Lower lobe of right lung (tissue), 2 donors: Measurements from ENCODE around the gene FLAD1. TPM values are rescaled to one million over a fixed set of nuclear protein-coding genes. Genes with fewer than 3 reads are reported as not detected.

Source experiments
- ATAC-seq, 2 donors: fragments of 200-7000 bp; cut with Tn5 transposase; one replicate each; pipeline ENCODE4 v1.9.1; 2020 to 2022; ENCODE audit warnings: mild to moderate bottlenecking in 2 of 2, moderate library complexity in 2 of 2
- DNase-seq: peaks from one replicate; pipeline ENCODE4 v3.0.0-alpha.2; 2020
- H3K27ac ChIP-seq: fragments of 200-600 bp; one replicate; pipeline ENCODE4 v1.8.0; 2022
- H3K27me3 ChIP-seq: fragments of 200-600 bp; one replicate; pipeline ENCODE4 v1.8.0; 2022; ENCODE audit warnings: low read depth
- H3K36me3 ChIP-seq: fragments of 200-600 bp; one replicate; pipeline ENCODE4 v1.8.0; 2022; ENCODE audit warnings: mild to moderate bottlenecking
- H3K4me1 ChIP-seq: fragments of 200-600 bp; one replicate; pipeline ENCODE4 v1.8.0; 2022
- H3K4me3 ChIP-seq: fragments of 200-600 bp; one replicate; pipeline ENCODE4 v1.8.0; 2022; ENCODE audit warnings: mild to moderate bottlenecking
- H3K9me3 ChIP-seq: fragments of 200-600 bp; one replicate; pipeline ENCODE4 v1.8.0; 2022
- intact Hi-C: fragments of 100-400 bp; cut with DNase I; formaldehyde crosslinking; loops from one replicate; pipeline ENCODE4 v1.11.0; 2022
- total RNA-seq: library from RNA; stranded (reverse); fragmentation: NEBNext Ultra II Directional; extraction: Animal tissue kit (Norgen Biotek cat#: 25700); gene quantifications from one replicate; pipeline ENCODE4 v1.2.1, GENCODE V29; 2021
- TF ChIP-seq, protein P1 (sequence below): fragments of 200-600 bp; IDR thresholded peaks from one replicate; pipeline ENCODE4 v1.8.0; 2022; ENCODE audit warnings: antibody characterized with exemption, mild to moderate bottlenecking
- donor health status: DM: no; HTN: yes; CAD: no; lungs with severe emphysema.

FLAD1 gene
- total RNA-seq, 1 donor from 2014 or later, result 31.9 TPM

GRCh38 chr1:155033524-155033923, 50.4 kb downstream of the FLAD1 start, which contains the start of the genes DCST1 and DCST2:
DCST1 (plus strand) TSS chr1:155033824; CDS start chr1:155034037, 213 bp downstream.
DCST2 (minus strand) TSS chr1:155033781; CDS start chr1:155033701, 80 bp downstream.
- Histone ChIP-seq H3K36me3 (no peaks in the 10 kb centered on the region), H3K4me1 (peaks cover 7% of the 10 kb centered on the region), H3K27me3 (no peaks in the 10 kb centered on the region), H3K9me3 (no peaks in the 10 kb centered on the region), H3K4me3 (no peak within 1 kb of the TSS), H3K27ac (no peak within 1 kb of the TSS)
- DNase-seq (no peak), ATAC-seq (no peak)
- TF ChIP-seq, protein P1, sequence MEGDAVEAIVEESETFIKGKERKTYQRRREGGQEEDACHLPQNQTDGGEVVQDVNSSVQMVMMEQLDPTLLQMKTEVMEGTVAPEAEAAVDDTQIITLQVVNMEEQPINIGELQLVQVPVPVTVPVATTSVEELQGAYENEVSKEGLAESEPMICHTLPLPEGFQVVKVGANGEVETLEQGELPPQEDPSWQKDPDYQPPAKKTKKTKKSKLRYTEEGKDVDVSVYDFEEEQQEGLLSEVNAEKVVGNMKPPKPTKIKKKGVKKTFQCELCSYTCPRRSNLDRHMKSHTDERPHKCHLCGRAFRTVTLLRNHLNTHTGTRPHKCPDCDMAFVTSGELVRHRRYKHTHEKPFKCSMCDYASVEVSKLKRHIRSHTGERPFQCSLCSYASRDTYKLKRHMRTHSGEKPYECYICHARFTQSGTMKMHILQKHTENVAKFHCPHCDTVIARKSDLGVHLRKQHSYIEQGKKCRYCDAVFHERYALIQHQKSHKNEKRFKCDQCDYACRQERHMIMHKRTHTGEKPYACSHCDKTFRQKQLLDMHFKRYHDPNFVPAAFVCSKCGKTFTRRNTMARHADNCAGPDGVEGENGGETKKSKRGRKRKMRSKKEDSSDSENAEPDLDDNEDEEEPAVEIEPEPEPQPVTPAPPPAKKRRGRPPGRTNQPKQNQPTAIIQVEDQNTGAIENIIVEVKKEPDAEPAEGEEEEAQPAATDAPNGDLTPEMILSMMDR, result no peak
- intact Hi-C loops, result no loop called here

DNA sequence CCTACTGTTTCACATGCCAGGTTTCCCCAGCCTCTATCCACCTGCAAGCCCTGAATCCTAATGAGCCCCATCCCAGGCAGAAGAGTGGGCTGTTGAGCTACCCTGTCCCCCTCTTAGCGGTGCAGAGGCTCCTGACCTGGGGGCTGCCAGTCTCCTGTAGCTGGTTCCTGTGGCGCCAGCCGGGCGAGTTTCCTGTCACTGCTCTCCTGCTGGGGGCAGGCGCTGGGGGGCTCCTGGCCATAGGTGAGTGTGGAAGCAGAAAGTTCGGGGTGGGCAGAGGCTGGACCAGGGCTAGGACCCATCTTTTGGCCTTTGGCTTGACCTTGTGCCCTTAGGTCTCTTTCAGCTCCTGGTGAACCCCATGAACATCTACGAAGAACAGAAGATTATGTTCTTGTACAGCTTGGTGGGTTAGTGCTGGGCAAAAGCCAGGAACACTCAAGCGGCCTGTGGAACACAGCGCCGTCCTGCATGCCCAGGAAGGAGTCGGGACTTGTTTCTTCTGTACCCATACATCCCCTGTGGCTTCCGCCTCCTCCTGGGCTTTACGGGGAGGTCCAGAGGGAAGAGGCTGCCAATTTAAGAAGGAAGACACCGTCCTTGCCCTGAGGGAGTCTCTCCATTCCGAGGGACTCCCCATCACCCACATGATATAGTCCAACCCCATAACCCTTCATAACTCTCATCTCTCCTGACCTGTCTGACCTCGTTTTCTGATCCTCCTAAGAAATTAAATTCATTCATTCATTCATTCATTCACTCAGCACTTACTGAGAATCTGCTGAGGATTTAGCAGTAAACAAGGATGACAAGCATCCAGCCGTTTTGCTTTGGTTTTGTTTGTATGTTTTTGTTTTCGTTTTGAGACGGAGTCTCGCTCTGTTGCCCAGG, 51.4 kb downstream of the FLAD1 start:
- no peak for DNase-seq
- TF ChIP-seq, protein P1, result no peak
- no peaks in the 10 kb centered on the region for H3K27me3 ChIP-seq

DNA sequence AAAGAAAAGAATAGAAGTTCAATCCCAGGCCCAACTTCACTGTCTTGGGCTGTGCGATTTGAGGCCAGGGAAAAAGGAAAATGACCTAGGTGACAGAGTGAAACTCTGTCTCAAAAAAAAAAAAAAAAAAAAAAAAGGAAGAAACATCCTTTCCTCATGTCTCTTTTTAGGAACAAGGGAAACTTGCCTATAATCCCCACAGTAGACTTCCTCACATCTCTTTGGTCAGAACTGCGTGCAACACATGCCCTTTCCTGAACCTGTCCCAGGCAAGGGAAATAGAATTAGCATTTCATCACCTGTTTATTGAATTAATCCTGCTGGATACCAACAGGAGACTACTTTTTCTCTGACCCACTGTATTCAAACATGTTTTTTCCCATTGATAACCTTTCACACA, 52.8 kb downstream of the FLAD1 start:
- Histone ChIP-seq H3K4me3 (no peak overlapping the region), H3K36me3 (no peaks in the 10 kb centered on the region), H3K4me1 (peaks cover 15% of the 10 kb centered on the region), H3K9me3 (no peaks in the 10 kb centered on the region), H3K27ac (no peak overlapping the region), H3K27me3 (no peaks in the 10 kb centered on the region)
- no peak for ATAC-seq
- DNase-seq, result no peak
- intact Hi-C loops, result no loop called here
- TF ChIP-seq, protein P1, result no peak

More for the DNA sequence above, 51.4 kb downstream of the FLAD1 start:
- ATAC-seq, result no peak
- no peaks in the 10 kb centered on the region for H3K9me3 ChIP-seq
- H3K4me3 ChIP-seq, result no peak overlapping the region
- peaks cover 15% of the 10 kb centered on the region for H3K4me1 ChIP-seq
- H3K27ac ChIP-seq, result no peak overlapping the region
- intact Hi-C loops, result no loop called here
- no peaks in the 10 kb centered on the region for H3K36me3 ChIP-seq

DNA sequence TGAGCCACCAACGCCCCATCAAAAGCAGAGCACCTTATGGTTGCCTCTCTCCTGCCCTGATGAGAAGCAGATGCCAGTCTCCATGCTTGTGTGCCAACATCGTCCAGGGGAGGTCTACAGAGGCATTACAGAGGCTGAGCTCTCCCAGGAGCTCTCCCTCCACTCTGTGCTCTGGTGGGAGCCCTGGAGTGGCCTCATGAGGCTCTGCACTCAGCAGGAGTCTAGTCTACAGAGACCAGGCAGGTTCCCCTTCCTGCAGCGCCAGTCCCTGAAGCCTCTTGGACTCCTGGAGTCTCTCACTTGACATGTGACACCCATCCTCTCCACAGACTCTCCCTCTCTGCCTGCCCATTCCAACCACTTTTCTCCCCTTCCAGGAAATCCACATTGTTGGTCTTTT, 53.9 kb downstream of the FLAD1 start:
- intact Hi-C loops, result no loop called here
- Histone ChIP-seq H3K4me3 (no peak overlapping the region), H3K27me3 (no peaks in the 10 kb centered on the region), H3K4me1 (peaks cover 15% of the 10 kb centered on the region), H3K36me3 (no peaks in the 10 kb centered on the region), H3K27ac (no peak overlapping the region), H3K9me3 (no peaks in the 10 kb centered on the region)
- DNase-seq (no peak), ATAC-seq (no peak)
- TF ChIP-seq, protein P1, result no peak

- Histone ChIP-seq H3K4me3 (no peak overlapping the region), H3K27ac (no peak overlapping the region), H3K9me3 (no peaks in the 10 kb centered on the region), H3K4me1 (peaks cover 15% of the 10 kb centered on the region), H3K36me3 (no peaks in the 10 kb centered on the region), H3K27me3 (no peaks in the 10 kb centered on the region)
- TF ChIP-seq, protein P1, result no peak
- DNase-seq (no peak), ATAC-seq (no peak)
- intact Hi-C loops, result no loop called here
Measured at GRCh38 chr1:155037851-155038441, 54.8 kb downstream of the FLAD1 start.
